NCI-H2107 (cell line): ENCODE data around the gene CARHSP1.
"Not testable (repeated sequence)": the region's sequence is repeated elsewhere in the genome, so short reads cannot be mapped to it uniquely, and the experiment has no call there.

Experiments
- DNase-seq: peaks from one replicate; lab custom pipeline; 2025; lab: John Stamatoyannopoulos, UW

CARHSP1 gene

GRCh38 chr16:8893426-8893825, 24.6 kb upstream of the CARHSP1 start:
- no peak for DNase-seq

- no peak for DNase-seq
Measured at GRCh38 chr16:8892101-8892575, 23.3 kb upstream of the CARHSP1 start.

GRCh38 chr16:8890549-8890921, 21.7 kb upstream of the CARHSP1 start:
- DNase-seq, result no peak

GRCh38 chr16:8889893-8890548, 21.2 kb upstream of the CARHSP1 start:
- DNase-seq, result no peak

GRCh38 chr16:8888951-8889892, 20.4 kb upstream of the CARHSP1 start:
- no peak for DNase-seq

- no peak for DNase-seq
Measured at GRCh38 chr16:8887952-8888560, 19.2 kb upstream of the CARHSP1 start.

GRCh38 chr16:8887431-8887765, 18.6 kb upstream of the CARHSP1 start:
- no peak for DNase-seq

GRCh38 chr16:8886593-8887430, 18.0 kb upstream of the CARHSP1 start:
- DNase-seq, result no peak

- DNase-seq, result no peak
Measured at GRCh38 chr16:8885674-8886592, 17.1 kb upstream of the CARHSP1 start.

GRCh38 chr16:8882725-8883377, 14.0 kb upstream of the CARHSP1 start:
- no peak for DNase-seq

GRCh38 chr16:8882041-8882617, 13.3 kb upstream of the CARHSP1 start, which contains the start of gene LITAFD:
Gene LITAFD (plus strand): TSS chr16:8882351. CDS start chr16:8884356, 2,005 bp downstream.
- no peak for DNase-seq

GRCh38 chr16:8880839-8881510, 12.2 kb upstream of the CARHSP1 start:
- no peak for DNase-seq

- no peak for DNase-seq
Measured at GRCh38 chr16:8878523-8878911, 9.7 kb upstream of the CARHSP1 start.

- DNase-seq, result no peak
Measured at GRCh38 chr16:8877894-8878522, 9.2 kb upstream of the CARHSP1 start.

- not testable (repeated sequence) for DNase-seq
Measured at GRCh38 chr16:8875317-8875716, 6.5 kb upstream of the CARHSP1 start.

- no peak for DNase-seq
Measured at GRCh38 chr16:8874388-8874787, 5.6 kb upstream of the CARHSP1 start.

GRCh38 chr16:8873866-8874195, 5.0 kb upstream of the CARHSP1 start:
- DNase-seq, result not testable (repeated sequence)

- DNase-seq, result no peak
Measured at GRCh38 chr16:8872967-8873865, 4.4 kb upstream of the CARHSP1 start.
